Pancreas (tissue), 10 donors: ENCODE measurements around the gene EDIL3. TPM values are rescaled to one million over a fixed set of nuclear protein-coding genes. Genes with fewer than 3 reads are reported as not detected.

Experiments
- ATAC-seq, 4 donors: fragments of 200-7000 bp; cut with Tn5 transposase; one replicate each; pipeline versions ENCODE4 v1.8.0 to v1.9.1; 2020; ENCODE audit warnings: mild to moderate bottlenecking in 4 of 4, moderate library complexity in 4 of 4
- DNase-seq, 6 donors: peaks; one replicate each; pipeline ENCODE4 v3.0.0-alpha.2; 2020
- FAIRE-seq: peaks from 2 replicates; lab custom pipeline; 2012; peaks lifted over from hg19 to GRCh38; lab: Jason Lieb, UNC
- H3K27ac ChIP-seq, 4 donors: fragments of 200-600 bp; sonication (generic); 1 replicate in 3 of 4; 2 replicates in 1 of 4; pipeline versions ENCODE4 v1.5.0 to v1.8.0; 2020
- H3K27me3 ChIP-seq, 4 donors: fragments of 200-600 bp; one replicate each; pipeline ENCODE4 v1.8.0; 2021
- H3K36me3 ChIP-seq, 3 donors: fragments of 200-600 bp; sonication (generic) in 1 of 3; one replicate each; pipeline versions ENCODE4 v1.5.0 to v1.8.0; 2020 to 2021
- H3K4me1 ChIP-seq, 3 donors: fragments of 200-600 bp; one replicate each; pipeline ENCODE4 v1.8.0; 2021
- H3K4me3 ChIP-seq, 4 donors: fragments of 200-600 bp; sonication (generic) in 2 of 4; one replicate each; pipeline versions ENCODE4 v1.5.0 to v1.8.0; 2020 to 2021
- H3K9me3 ChIP-seq, 4 donors: fragments of 200-600 bp; one replicate each; pipeline ENCODE4 v1.8.0; 2021
- WGBS, 2 donors: extraction: QIAGEN DNeasy Blood & Tissue Kit; methylation state at CpG; one replicate each; pipeline ENCODE4 v1.1.7; 2013; 5-methylcytosine and 5-hydroxymethylcytosine counted together
- intact Hi-C, 3 donors: fragments of 100-400 bp; cut with DNase I; formaldehyde crosslinking; loops; one replicate each; pipeline versions ENCODE4 v1.11.1 to v1.14.2; 2022
- polyA plus RNA-seq, 2 donors: library from polyadenylated mRNA; stranded (reverse); fragments of 200-250 nt; gene quantifications; one replicate each; pipeline ENCODE4 v1.2.3, GENCODE V29; 2013
- total RNA-seq, 6 donors: library from RNA; stranded (reverse); fragmentation: NEBNext Ultra II Directional in 4 of 6; extraction: Animal tissue kit (Norgen Biotek cat#: 25700) in 4 of 6; gene quantifications; one replicate each; pipeline versions ENCODE4 v1.2.1 to v1.2.4, GENCODE V29; 2021 to 2023
- TF ChIP-seq, protein P1 (sequence below), 4 donors: fragments of 200-600 bp; sonication (generic) in 3 of 4; IDR thresholded peaks; one replicate each; pipeline versions ENCODE4 v1.5.0 to v1.8.0; 2021; ENCODE audit warnings: antibody characterized with exemption in 4 of 4
- donor health status: healthy with polysubstance abuse.
- donor health status: DM: no; HTN: no; CAD: no; lungs with moderate emphysema.
- donor health status: DM: no; HTN: no; CAD: no.
- donor health status: control.
- donor health status: control.
- donor health status: Bipolar disorder and iron deficiency.
- donor health status: DM: yes; HTN: yes; CAD: no.
- donor health status: DM: no; HTN: no; CAD: no.
- donor health status: DM: no; HTN: no; CAD: no.
- donor health status: DM: yes; HTN: yes; CAD: no.

EDIL3 gene
- total and polyA plus RNA-seq, 8 donors = 0.63 to 9.7 (median 1.7) TPM

DNA sequence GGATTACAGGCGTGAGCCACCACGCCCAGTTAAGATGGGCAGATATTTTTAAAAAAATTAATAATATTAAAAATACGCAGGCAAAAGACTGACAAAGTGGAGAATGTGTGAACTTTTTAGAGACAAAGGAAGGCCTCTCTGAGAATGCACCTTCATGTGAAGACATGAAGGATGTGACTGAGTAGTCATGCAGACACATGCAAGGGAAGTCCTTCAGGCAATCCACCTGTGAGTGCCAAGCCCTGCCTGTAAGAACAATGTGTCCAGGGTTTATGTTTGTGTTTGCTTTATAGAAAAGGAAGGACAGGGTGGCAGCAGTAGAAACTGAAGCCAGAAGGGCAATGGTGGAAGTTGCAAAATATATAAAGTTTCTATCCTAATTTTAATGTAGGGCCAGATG, 169.2 kb downstream of the EDIL3 start:
- 77 to 83% methylated on average over 3 of the region's 3 CpGs for WGBS, 2 donors
- TF ChIP-seq, protein P1, sequence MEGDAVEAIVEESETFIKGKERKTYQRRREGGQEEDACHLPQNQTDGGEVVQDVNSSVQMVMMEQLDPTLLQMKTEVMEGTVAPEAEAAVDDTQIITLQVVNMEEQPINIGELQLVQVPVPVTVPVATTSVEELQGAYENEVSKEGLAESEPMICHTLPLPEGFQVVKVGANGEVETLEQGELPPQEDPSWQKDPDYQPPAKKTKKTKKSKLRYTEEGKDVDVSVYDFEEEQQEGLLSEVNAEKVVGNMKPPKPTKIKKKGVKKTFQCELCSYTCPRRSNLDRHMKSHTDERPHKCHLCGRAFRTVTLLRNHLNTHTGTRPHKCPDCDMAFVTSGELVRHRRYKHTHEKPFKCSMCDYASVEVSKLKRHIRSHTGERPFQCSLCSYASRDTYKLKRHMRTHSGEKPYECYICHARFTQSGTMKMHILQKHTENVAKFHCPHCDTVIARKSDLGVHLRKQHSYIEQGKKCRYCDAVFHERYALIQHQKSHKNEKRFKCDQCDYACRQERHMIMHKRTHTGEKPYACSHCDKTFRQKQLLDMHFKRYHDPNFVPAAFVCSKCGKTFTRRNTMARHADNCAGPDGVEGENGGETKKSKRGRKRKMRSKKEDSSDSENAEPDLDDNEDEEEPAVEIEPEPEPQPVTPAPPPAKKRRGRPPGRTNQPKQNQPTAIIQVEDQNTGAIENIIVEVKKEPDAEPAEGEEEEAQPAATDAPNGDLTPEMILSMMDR (IDR thresholded peaks at IDR 0.05) = no peak
- no peak for DNase-seq

DNA sequence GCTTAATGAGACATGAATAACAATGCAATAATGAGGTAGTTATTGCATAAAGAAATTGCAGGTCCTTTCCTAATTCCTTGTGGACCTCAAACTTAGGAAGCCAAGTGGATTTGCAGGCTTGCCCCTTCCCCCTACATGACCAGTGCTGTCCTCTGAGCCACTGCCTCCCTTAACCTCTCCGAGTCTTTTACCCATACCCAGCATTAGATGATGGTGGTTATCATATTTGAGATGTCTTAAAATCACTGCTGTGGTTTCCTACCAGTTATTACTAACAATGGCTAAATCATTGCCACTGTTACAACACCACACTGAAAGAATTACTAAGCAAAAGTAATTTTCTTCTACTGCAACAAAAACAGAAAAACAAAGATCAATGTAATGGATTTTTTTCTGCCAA, 170.8 kb downstream of the EDIL3 start:
- TF ChIP-seq, protein P1 (IDR thresholded peaks at IDR 0.05) = no peak
- ATAC-seq (no peak), DNase-seq (no peak), FAIRE-seq (no peak)
- Histone ChIP-seq H3K9me3 (no peaks in the 10 kb centered on the region), H3K4me1 (no peaks in the 10 kb centered on the region), H3K27me3 (no peaks in the 10 kb centered on the region), H3K27ac (no peak overlapping the region), H3K36me3 (no peaks in the 10 kb centered on the region), H3K4me3 (no peak overlapping the region)
- intact Hi-C loops = no loop called here
- WGBS, 2 donors = 57 to 85% methylated on average over 1 of the region's 1 CpG

More for the DNA sequence above, 169.2 kb downstream of the EDIL3 start:
- no peaks in the 10 kb centered on the region for H3K27me3 ChIP-seq
- no peaks in the 10 kb centered on the region for H3K4me1 ChIP-seq
- ATAC-seq = no peak
- no peak overlapping the region for H3K4me3 ChIP-seq
- no peaks in the 10 kb centered on the region for H3K9me3 ChIP-seq
- H3K27ac ChIP-seq = no peak overlapping the region
- intact Hi-C loops = no loop called here
- FAIRE-seq = no peak
- H3K36me3 ChIP-seq = no peaks in the 10 kb centered on the region

DNA sequence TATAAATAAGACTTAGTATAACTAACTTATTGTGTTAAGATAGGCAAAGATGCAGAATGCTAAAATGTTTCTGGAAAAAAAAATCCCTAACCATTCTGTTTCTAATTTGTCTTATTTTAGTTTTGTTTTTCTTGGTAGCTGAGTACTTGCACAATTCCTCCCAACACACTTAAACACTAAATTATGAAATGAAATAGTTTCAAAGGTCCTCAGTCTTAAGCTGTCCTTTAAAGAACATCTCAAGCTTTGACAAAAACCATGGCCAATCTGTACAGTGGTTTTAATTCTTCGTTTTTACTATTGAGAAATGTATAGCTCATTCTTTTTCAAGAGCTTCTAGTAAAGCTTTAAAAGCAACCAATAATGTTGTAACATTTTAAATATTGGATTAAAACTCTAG, 171.5 kb downstream of the EDIL3 start:
- no peak for FAIRE-seq
- TF ChIP-seq, protein P1 (IDR thresholded peaks at IDR 0.05) = no peak
- Histone ChIP-seq H3K36me3 (no peaks in the 10 kb centered on the region), H3K27ac (no peak overlapping the region), H3K4me1 (no peaks in the 10 kb centered on the region), H3K9me3 (no peaks in the 10 kb centered on the region), H3K4me3 (no peak overlapping the region), H3K27me3 (no peaks in the 10 kb centered on the region)
- ATAC-seq = no peak
- intact Hi-C loops = no loop called here
- 34 to 37% methylated on average over 1 of the region's 1 CpG for WGBS, 2 donors
- no peak for DNase-seq

- H3K27ac ChIP-seq = no peak overlapping the region
Measured at GRCh38 chr5:84204772-84205171, 179.9 kb downstream of the EDIL3 start.

DNA sequence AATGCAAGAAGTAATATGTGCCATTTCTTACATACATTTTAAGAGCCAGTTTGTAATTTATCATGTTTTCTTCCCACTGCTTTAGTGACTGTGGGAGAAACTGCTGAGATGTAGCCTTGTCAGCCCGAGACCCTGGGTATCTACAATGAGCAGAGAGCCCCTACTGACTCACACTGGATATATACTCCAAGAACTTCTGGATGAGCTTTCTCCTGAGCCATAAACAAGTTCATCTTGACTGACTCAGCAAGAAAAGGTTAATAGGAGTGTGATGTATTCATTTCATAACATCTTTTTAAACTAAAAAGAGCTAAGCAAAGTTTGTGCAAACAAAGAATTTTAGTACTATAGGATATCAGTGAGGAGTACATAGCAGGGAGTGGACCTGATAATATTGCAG, 182.5 kb downstream of the EDIL3 start:
- FAIRE-seq = no peak
- TF ChIP-seq, protein P1 (IDR thresholded peaks at IDR 0.05) = no peak
- no peak overlapping the region for H3K27ac ChIP-seq
- intact Hi-C loops = no loop called here
- no peaks in the 10 kb centered on the region for H3K27me3 ChIP-seq
- H3K9me3 ChIP-seq = no peaks in the 10 kb centered on the region
- H3K4me1 ChIP-seq = no peaks in the 10 kb centered on the region
- ATAC-seq = no peak
- no peak for DNase-seq
- 43 to 70% methylated on average over 1 of the region's 1 CpG for WGBS, 2 donors
- no peaks in the 10 kb centered on the region for H3K36me3 ChIP-seq
- no peak overlapping the region for H3K4me3 ChIP-seq

More at GRCh38 chr5:84204772-84205171, 179.9 kb downstream of the EDIL3 start:
- 62 to 84% methylated on average over 6 of the region's 6 CpGs for WGBS, 2 donors
- TF ChIP-seq, protein P1 (IDR thresholded peaks at IDR 0.05) = no peak
- H3K27me3 ChIP-seq = no peaks in the 10 kb centered on the region
- no peaks in the 10 kb centered on the region for H3K36me3 ChIP-seq
- no peaks in the 10 kb centered on the region for H3K4me1 ChIP-seq
- intact Hi-C loops = no loop called here
- ATAC-seq (no peak), DNase-seq (no peak), FAIRE-seq (no peak)
- no peaks in the 10 kb centered on the region for H3K9me3 ChIP-seq
- H3K4me3 ChIP-seq = no peak overlapping the region
